NCI-H2171 treated with DMSO at 0.1 percent for 48 hours (cell line): ENCODE measurements around the gene C4B.

Source experiments
- DNase-seq: peaks from one replicate; lab custom pipeline; 2025; lab: John Stamatoyannopoulos, UW

C4B gene

GRCh38 chr6:32082478-32082877 is 67.9 kb downstream of the C4B start:
- no peak for DNase-seq

- DNase-seq = no peak
Measured at GRCh38 chr6:32082935-32083334, 68.3 kb downstream of the C4B start.

- DNase-seq = no peak
Measured at GRCh38 chr6:32083812-32084768, 69.5 kb downstream of the C4B start.

- no peak for DNase-seq
Measured at GRCh38 chr6:32084780-32085179, 70.2 kb downstream of the C4B start.
